SK-N-SH (cell line): ENCODE measurements around the gene VARS1. TPM values are rescaled to one million over a fixed set of nuclear protein-coding genes. Genes with fewer than 3 reads are reported as not detected.

ENCODE experiments used
- CTCF ChIA-PET: fragments of 300-600, 350-600 bp; formaldehyde crosslinking; extraction: SDS; loops from one replicate; lab custom pipeline; 2021; lab: Yijun Ruan, JAX
- POLR2A ChIA-PET: fragments of 350-600 bp; sonication (Branson Sonifier 250); formaldehyde crosslinking; extraction: SDS; loops from one replicate; lab custom pipeline; 2020; ENCODE audit warnings: antibody characterized with exemption, inconsistent platforms; lab: Yijun Ruan, JAX
- DNase-seq: peaks from one replicate; pipeline ENCODE4 v3.0.0; 2012
- H2AFZ ChIP-seq: fragments of 200-600 bp; sonication (generic); 2 replicates; pipeline ENCODE4 v1.8.1; 2016; ENCODE audit warnings: antibody characterized with exemption, mild to moderate bottlenecking, low read depth
- H3F3A ChIP-seq: fragments of 200-600 bp; sonication (generic); replicated peaks from 2 replicates; pipeline ENCODE3; 2016; ENCODE audit warnings: antibody characterized with exemption, mild to moderate bottlenecking; ENCODE audit not compliant: insufficient read depth
- H3K27ac ChIP-seq, 2 experiments: fragments of 200-500 bp in 1 of 2; fragments of 200-600 bp in 1 of 2; sonication (Bioruptor generic) in 1 of 2; sonication (generic), shearing (Covaris generic) in 1 of 2; 2 replicates each; pipeline versions ENCODE4 v1.5.1 to v1.6.1; 2014 to 2016; ENCODE audit warnings: low read depth in 2 of 2, inconsistent platforms in 1 of 2, low read length in 1 of 2, mild to moderate bottlenecking in 1 of 2, mixed read lengths in 1 of 2
- H3K27me3 ChIP-seq: fragments of 200-600 bp; sonication (generic), shearing (Covaris generic); 2 replicates; pipeline ENCODE4 v1.6.1; 2016; ENCODE audit warnings: mixed run types; ENCODE audit not compliant: insufficient read depth
- H3K36me3 ChIP-seq, 2 experiments: fragments of 200-500 bp in 1 of 2; fragments of 200-600 bp in 1 of 2; sonication (Bioruptor generic) in 1 of 2; sonication (generic) in 1 of 2; replicated peaks in 1 of 2; 2 replicates each; pipeline versions ENCODE3 to v1.5.1; 2014 to 2016; ENCODE audit warnings: low read length in 1 of 2, mild to moderate bottlenecking in 1 of 2; ENCODE audit not compliant: insufficient read depth in 2 of 2, control insufficient read depth in 1 of 2
- H3K4me1 ChIP-seq, 2 experiments: fragments of 200-500 bp in 1 of 2; fragments of 200-600 bp in 1 of 2; sonication (Bioruptor generic) in 1 of 2; sonication (generic), shearing (Covaris generic) in 1 of 2; 2 replicates each; pipeline versions ENCODE4 v1.5.1 to v1.6.1; 2014 to 2016; ENCODE audit warnings: low read depth in 1 of 2, low read length in 1 of 2, mixed run types in 1 of 2; ENCODE audit not compliant: insufficient read depth in 2 of 2, control insufficient read depth in 1 of 2
- H3K4me2 ChIP-seq: fragments of 200-600 bp; sonication (generic), shearing (Covaris generic); 2 replicates; pipeline ENCODE4 v1.6.1; 2017; ENCODE audit warnings: mixed run types
- H3K4me3 ChIP-seq, 2 experiments: fragments of 200-500 bp in 1 of 2; fragments of 200-600 bp in 1 of 2; sonication (Bioruptor generic) in 1 of 2; sonication (generic), shearing (Covaris generic) in 1 of 2; 2 replicates each; pipeline versions ENCODE4 v1.5.1 to v1.8.1; 2014 to 2016; ENCODE audit warnings: low read depth in 2 of 2, inconsistent platforms in 1 of 2, low read length in 1 of 2, mild to moderate bottlenecking in 1 of 2, mixed read lengths in 1 of 2, moderate library complexity in 1 of 2
- H3K79me2 ChIP-seq: fragments of 200-600 bp; sonication (generic); 2 replicates; pipeline ENCODE4 v1.8.1; 2017; ENCODE audit warnings: mild to moderate bottlenecking; ENCODE audit not compliant: insufficient read depth
- H3K9ac ChIP-seq: fragments of 200-600 bp; sonication (generic); 2 replicates; pipeline ENCODE4 v1.6.1; 2017; ENCODE audit warnings: mixed run types
- H3K9me2 ChIP-seq: fragments of 200-600 bp; sonication (generic); 2 replicates; pipeline ENCODE4 v1.6.1; 2017; ENCODE audit warnings: mixed run types
- H3K9me3 ChIP-seq: fragments of 200-600 bp; sonication (generic); 2 replicates; pipeline ENCODE4 v1.6.1; 2017; ENCODE audit warnings: mixed run types, mild to moderate bottlenecking, moderate library complexity
- H4K20me1 ChIP-seq: fragments of 200-600 bp; sonication (generic); 2 replicates; pipeline ENCODE4 v1.6.1; 2017; ENCODE audit warnings: mild to moderate bottlenecking, mixed run types; ENCODE audit not compliant: insufficient read depth
- CHD2 ChIP-seq: fragments of 150-350 bp; IDR thresholded peaks from 2 replicates; pipeline ENCODE4 v1.6.1; 2018; ENCODE audit warnings: low read length; ENCODE audit not compliant: partially characterized antibody
- EP300 ChIP-seq, 2 experiments: IDR thresholded peaks; 2 replicates each; pipeline versions ENCODE4 v1.4.0 to v1.6.1; 2012; ENCODE audit warnings: borderline replicate concordance in 1 of 2, low read depth in 1 of 2, low read length in 1 of 2
- EZH2phosphoT487 ChIP-seq: fragments of 200-600 bp; sonication (generic); IDR thresholded peaks from 2 replicates; pipeline ENCODE4 v1.6.1; 2017; ENCODE audit warnings: low read depth, mixed run types, mild to moderate bottlenecking, antibody characterized with exemption, moderate library complexity, borderline replicate concordance
- FOSL2 ChIP-seq: IDR thresholded peaks from 2 replicates; pipeline ENCODE4 v1.4.0; 2012; ENCODE audit warnings: low read depth, mild to moderate bottlenecking, moderate library complexity, borderline replicate concordance
- FOXJ3 ChIP-seq: sonication (generic); formaldehyde crosslinking; IDR thresholded peaks from 2 replicates; pipeline ENCODE4 v1.5.1; 2020; ENCODE audit warnings: mild to moderate bottlenecking, missing genetic modification reagents
- FOXM1 ChIP-seq: IDR thresholded peaks from 2 replicates; pipeline ENCODE4 v1.4.0; 2012; ENCODE audit warnings: low read depth, mild to moderate bottlenecking
- GABPA ChIP-seq: IDR thresholded peaks from 2 replicates; pipeline ENCODE4 v1.4.0; 2012; ENCODE audit warnings: low read depth, mild to moderate bottlenecking
- GATA2 ChIP-seq: sonication (generic); formaldehyde crosslinking; IDR thresholded peaks from 2 replicates; pipeline ENCODE4 v1.5.0; 2020; ENCODE audit warnings: mild to moderate bottlenecking, missing genetic modification reagents
- MXI1 ChIP-seq: IDR thresholded peaks from 2 replicates; pipeline ENCODE4 v1.6.1; 2012; ENCODE audit warnings: mild to moderate bottlenecking, low read depth, low read length, improper control_type of control experiment
- NFIC ChIP-seq: IDR thresholded peaks from 2 replicates; pipeline ENCODE4 v1.4.0; 2012; ENCODE audit warnings: borderline replicate concordance
- POLR2AphosphoS5 ChIP-seq: IDR thresholded peaks from 2 replicates; pipeline ENCODE4 v1.6.1; 2012; ENCODE audit warnings: low read depth, low read length
- RAD21 ChIP-seq: IDR thresholded peaks from 2 replicates; pipeline ENCODE4 v1.6.1; 2012; ENCODE audit warnings: mild to moderate bottlenecking, low read length
- RFX5 ChIP-seq: IDR thresholded peaks from 2 replicates; pipeline ENCODE4 v1.6.1; 2012; ENCODE audit warnings: mild to moderate bottlenecking, improper control_type of control experiment, low read length
- WGBS: methylation state at CpG from one replicate; pipeline ENCODE4 v1.1.6; 2017; ENCODE audit warnings: low lambda C conversion rate; 5-methylcytosine and 5-hydroxymethylcytosine counted together
- polyA plus RNA-seq, 3 experiments: library from polyadenylated mRNA; depleted of rRNA; stranded (reverse); fragments of >200 nt; gene quantifications; 2 replicates each; pipeline ENCODE4 v1.2.3, GENCODE V29; 2012

Gene VARS1
- polyA plus RNA-seq, 1 of the 3 experiments (the other 2 are of a cell fraction), result 35.1 TPM

DNA sequence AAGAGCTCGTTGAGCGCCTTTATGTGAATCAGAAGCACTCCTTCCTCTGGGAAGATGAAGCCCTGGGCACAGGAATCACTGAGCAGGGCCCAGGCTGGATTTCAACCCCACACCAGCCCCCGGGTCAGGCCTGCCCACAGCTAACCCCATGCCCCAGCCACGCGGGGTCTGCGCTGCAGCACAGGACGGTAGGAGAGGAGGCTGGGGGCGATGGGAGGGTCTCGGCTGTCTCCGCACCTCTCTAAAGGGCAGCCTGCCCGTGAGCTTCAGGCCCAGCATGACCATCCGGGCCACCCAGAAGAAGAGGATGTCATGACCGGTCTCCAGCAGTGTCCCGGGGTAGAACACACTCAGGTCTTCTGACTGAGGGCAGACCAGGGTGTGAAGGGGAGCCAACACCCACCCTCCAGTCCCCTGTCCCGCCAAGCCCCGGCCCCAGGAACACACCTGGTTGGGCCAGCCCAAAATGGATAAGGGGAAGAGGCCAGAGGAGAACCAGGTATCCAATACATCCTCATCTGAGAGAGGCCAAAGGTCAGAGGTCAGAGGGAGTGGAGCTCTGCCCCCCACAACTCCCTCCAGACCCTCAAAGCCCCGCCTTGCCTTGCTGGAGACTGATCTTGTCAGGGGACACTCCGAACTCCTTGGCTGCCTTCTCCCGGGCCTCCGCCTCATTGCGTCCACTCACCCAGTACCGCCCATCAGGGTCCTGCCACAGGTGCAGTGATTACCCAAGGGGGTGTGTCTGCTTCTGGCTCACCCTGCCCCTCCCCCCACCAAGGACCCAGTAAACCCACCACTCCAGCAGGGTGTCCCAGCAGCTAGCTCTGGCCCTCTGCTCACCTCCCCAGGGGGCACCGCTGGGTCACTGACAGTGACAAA lies 14.1 kb downstream of the VARS1 start:
- CTCF ChIA-PET, result interaction anchor here (1.5 to 9.9 kb wide), 2 partner anchors 9 to 12 kb away, joined by 5 to 62 read pairs; no protein-coding TSS in a partner anchor
- WGBS, result 95% methylated on average over 21 of the region's 23 CpGs

GRCh38 chr6:31780507-31781243 lies 14.9 kb downstream of the VARS1 start:
- Histone ChIP-seq H3K4me3 (no peak overlapping the region), H3K9ac (no peak overlapping the region), H3K36me3 (peaks cover 11 to 65% of the 10 kb centered on the region in 2 experiments), H3K4me2 (no peak overlapping the region), H3K27me3 (no peaks in the 10 kb centered on the region), H3K9me2 (no peaks in the 10 kb centered on the region), H3K27ac (no peak overlapping the region), H3K9me3 (no peaks in the 10 kb centered on the region), H3F3A (peaks cover 3% of the 10 kb centered on the region), H2AFZ (no peak overlapping the region), H3K79me2 (no peaks in the 10 kb centered on the region), H4K20me1 (no peaks in the 10 kb centered on the region), H3K4me1 (peaks cover 9 to 10% of the 10 kb centered on the region in 2 experiments; a peak in 2 of 4 replicates)
- TF ChIP-seq GATA2 (CRISPR knock-in tag), result no peak
- no peak for TF ChIP-seq CHD2
- no peak for TF ChIP-seq EP300 (IDR thresholded peaks at IDR 0.05; ENCODE audit: borderline replicate concordance in 1 of 2, low read depth in 1 of 2, low read length in 1 of 2)
- no peak for TF ChIP-seq RFX5
- no peak for TF ChIP-seq NFIC
- no peak for TF ChIP-seq MXI1
- TF ChIP-seq RAD21, result no peak
- TF ChIP-seq FOSL2, result no peak
- TF ChIP-seq POLR2AphosphoS5, result no peak
- TF ChIP-seq FOXM1, result no peak
- POLR2A ChIA-PET, result interaction anchor here (1.0 kb wide), 1 partner anchor 15 kb away, joined by 3 read pairs; the partner anchor contains the start of gene VARS1
- peak; percentile 11 for DNase-seq
- 89% methylated on average over 13 of the region's 20 CpGs for WGBS
- CTCF ChIA-PET, result interaction anchor here (1.5 to 9.9 kb wide), 2 partner anchors 10 to 11 kb away, joined by 5 to 62 read pairs; no protein-coding TSS in a partner anchor

More for the DNA sequence above, 14.1 kb downstream of the VARS1 start:
- no peak overlapping the region for H3K9ac ChIP-seq
- no peak overlapping the region for H2AFZ ChIP-seq
- no peak for DNase-seq
- H3K79me2 ChIP-seq, result no peaks in the 10 kb centered on the region
- no peak overlapping the region for H3K4me2 ChIP-seq
- H3K4me1 ChIP-seq, result peaks cover 9 to 10% of the 10 kb centered on the region in 2 experiments; a peak in 2 of 4 replicates
- peaks cover 14 to 65% of the 10 kb centered on the region in 2 experiments for H3K36me3 ChIP-seq
- H3K9me2 ChIP-seq, result no peaks in the 10 kb centered on the region
- H3K27ac ChIP-seq, result no peak overlapping the region
- TF ChIP-seq EZH2phosphoT487 (no peak), FOXJ3 (no peak), GABPA (no peak)
- H3K4me3 ChIP-seq, result no peak overlapping the region
- POLR2A ChIA-PET, result no interaction called here
- no peaks in the 10 kb centered on the region for H3K9me3 ChIP-seq
- H3F3A ChIP-seq, result peaks cover 3% of the 10 kb centered on the region
- H4K20me1 ChIP-seq, result no peaks in the 10 kb centered on the region
- H3K27me3 ChIP-seq, result no peaks in the 10 kb centered on the region
